Measurements from ENCODE around the gene SUMF1. TPM values are rescaled to one million over a fixed set of nuclear protein-coding genes. Genes with fewer than 3 reads are reported as not detected.

Gene SUMF1
- total and polyA plus RNA-seq, 3 donors from 2014 or later, result 18.8 to 42.6 (median 27.6) TPM

DNA sequence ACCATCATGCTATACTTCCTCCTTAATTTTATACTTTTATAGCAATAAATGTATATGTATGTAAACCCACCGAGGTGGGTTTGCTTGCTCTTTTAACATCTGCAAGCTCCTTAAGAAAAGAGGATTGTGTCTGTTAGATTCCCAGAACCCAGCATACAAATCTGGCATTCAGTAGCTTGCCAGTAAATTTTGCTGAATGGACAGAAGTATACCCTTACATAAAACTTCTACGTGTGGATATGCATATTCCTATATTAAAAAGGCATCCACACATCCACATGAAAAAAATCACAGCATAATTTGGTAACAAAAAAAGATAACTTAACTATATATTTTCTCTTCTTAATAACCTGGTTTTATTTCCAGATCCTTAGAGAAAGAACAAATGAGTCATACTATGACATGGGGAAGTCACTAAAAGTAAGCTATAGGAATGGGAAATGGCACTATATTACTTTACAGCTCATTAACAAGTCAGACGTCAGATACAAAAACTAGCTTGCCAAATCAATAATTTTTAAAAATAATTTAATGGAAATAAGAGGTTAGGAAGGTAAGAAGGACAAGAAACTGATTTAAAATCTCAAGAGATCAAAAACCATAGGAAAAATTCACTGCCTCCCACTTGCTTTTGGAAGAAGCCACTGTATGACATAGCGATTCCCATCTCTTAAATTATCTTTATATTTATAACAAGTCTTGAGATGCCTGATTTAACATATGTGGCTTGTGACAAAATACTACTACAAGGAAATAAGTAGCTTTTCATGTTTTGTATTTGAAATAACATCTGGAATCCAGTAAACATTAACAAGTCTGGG lies 68.7 kb downstream of the SUMF1 start:
- intact Hi-C loops (cut with DNase I; ENCODE audit: low total_unique reads), result no loop called here
- H3K4me1 ChIP-seq, result no peaks in the 10 kb centered on the region
- H3K36me3 ChIP-seq (ENCODE audit: low read depth, missing control alignments), result no peaks in the 10 kb centered on the region
- no peak for DNase-seq
- no peak overlapping the region for H3K27ac ChIP-seq
- H3K4me3 ChIP-seq, result no peak overlapping the region
- TF ChIP-seq, protein P1, sequence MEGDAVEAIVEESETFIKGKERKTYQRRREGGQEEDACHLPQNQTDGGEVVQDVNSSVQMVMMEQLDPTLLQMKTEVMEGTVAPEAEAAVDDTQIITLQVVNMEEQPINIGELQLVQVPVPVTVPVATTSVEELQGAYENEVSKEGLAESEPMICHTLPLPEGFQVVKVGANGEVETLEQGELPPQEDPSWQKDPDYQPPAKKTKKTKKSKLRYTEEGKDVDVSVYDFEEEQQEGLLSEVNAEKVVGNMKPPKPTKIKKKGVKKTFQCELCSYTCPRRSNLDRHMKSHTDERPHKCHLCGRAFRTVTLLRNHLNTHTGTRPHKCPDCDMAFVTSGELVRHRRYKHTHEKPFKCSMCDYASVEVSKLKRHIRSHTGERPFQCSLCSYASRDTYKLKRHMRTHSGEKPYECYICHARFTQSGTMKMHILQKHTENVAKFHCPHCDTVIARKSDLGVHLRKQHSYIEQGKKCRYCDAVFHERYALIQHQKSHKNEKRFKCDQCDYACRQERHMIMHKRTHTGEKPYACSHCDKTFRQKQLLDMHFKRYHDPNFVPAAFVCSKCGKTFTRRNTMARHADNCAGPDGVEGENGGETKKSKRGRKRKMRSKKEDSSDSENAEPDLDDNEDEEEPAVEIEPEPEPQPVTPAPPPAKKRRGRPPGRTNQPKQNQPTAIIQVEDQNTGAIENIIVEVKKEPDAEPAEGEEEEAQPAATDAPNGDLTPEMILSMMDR (IDR thresholded peaks at IDR 0.05), result no peak
- TF ChIP-seq POLR2A (IDR thresholded peaks at IDR 0.05), result no peak
- 86% methylated on average over 4 of the region's 4 CpGs for WGBS, 2 donors
- no peaks in the 10 kb centered on the region for H3K9me3 ChIP-seq
- no peaks in the 10 kb centered on the region for H3K27me3 ChIP-seq

DNA sequence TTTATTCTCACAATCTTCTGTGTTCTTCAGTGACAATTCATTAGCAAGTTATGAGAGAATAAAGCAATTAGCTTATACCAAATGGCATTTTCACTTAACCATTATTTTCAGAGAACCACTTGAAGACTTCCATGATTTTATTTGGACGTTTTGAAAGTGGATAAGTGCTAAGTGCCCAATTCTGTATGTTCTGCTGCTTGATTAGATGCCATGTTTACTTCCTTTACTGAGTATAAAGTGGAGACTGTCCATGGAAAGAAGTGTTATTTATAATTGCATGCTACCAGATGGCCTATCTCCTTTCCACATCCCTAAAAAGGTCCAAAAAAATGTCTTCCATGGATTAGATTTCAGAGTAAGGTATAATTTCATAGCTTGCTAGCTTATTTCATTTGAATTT lies 69.6 kb downstream of the SUMF1 start:
- Histone ChIP-seq H3K4me3 (no peak overlapping the region), H3K4me1 (no peaks in the 10 kb centered on the region), H3K9me3 (no peaks in the 10 kb centered on the region), H3K27ac (no peak overlapping the region), H3K27me3 (no peaks in the 10 kb centered on the region), H3K36me3 (ENCODE audit: low read depth, missing control alignments) (no peaks in the 10 kb centered on the region)
- DNase-seq, result no peak
- intact Hi-C loops (cut with DNase I; ENCODE audit: low total_unique reads), result no loop called here
- no peak for TF ChIP-seq POLR2A (IDR thresholded peaks at IDR 0.05)
- TF ChIP-seq, protein P1 (IDR thresholded peaks at IDR 0.05), result no peak
- 81 to 86% methylated on average over 1 of the region's 1 CpG for WGBS, 2 donors

DNA sequence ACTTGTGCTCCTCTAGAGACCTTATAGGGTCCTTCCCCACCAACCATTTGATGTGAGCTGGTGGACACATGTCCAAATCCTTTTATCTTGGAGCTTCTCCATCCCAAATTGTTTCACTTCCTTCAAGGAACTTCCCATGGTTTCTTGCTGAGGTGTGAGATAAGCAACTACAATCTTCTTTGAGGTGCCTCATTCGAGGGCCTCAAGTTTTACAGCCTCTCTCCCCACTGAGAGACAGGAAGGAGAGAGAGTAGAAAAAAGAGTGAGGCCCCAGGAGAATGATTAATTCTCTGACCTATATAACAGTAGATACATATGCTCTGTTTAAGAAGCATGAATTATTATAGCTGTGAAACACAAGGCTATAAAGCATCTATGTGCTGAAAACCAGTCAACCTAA lies 70.5 kb downstream of the SUMF1 start:
- H3K4me1 ChIP-seq, result no peaks in the 10 kb centered on the region
- 37 to 44% methylated on average over 1 of the region's 1 CpG for WGBS, 2 donors
- H3K27ac ChIP-seq, result no peak overlapping the region
- intact Hi-C loops (cut with DNase I; ENCODE audit: low total_unique reads), result no loop called here
- no peaks in the 10 kb centered on the region for H3K9me3 ChIP-seq
- TF ChIP-seq, protein P1 (IDR thresholded peaks at IDR 0.05), result no peak
- TF ChIP-seq POLR2A (IDR thresholded peaks at IDR 0.05), result no peak
- no peaks in the 10 kb centered on the region for H3K27me3 ChIP-seq
- no peak overlapping the region for H3K4me3 ChIP-seq
- no peak for DNase-seq
- no peaks in the 10 kb centered on the region for H3K36me3 ChIP-seq (ENCODE audit: low read depth, missing control alignments)

DNA sequence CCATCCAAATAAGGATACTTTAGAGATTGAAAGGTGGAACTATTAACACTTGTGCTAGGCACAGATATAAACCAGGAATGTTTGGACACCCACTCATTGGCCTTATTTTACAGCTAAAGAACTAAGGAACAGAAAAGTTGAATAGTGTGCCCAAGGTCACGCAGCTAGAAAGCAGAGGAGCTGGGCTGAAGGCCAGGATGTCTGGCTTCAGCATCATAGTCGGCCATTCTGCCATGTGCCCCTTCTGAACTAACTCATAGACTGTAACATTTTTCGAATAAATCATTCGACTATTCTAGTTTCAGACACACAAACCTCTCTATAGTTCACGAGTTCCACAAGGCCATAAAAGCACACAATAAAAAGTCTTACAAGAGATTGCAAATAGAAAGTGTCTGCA lies 71.1 kb downstream of the SUMF1 start:
- Histone ChIP-seq H3K4me1 (no peaks in the 10 kb centered on the region), H3K36me3 (ENCODE audit: low read depth, missing control alignments) (no peaks in the 10 kb centered on the region), H3K27ac (no peak overlapping the region), H3K4me3 (no peak overlapping the region), H3K9me3 (no peaks in the 10 kb centered on the region), H3K27me3 (no peaks in the 10 kb centered on the region)
- intact Hi-C loops (cut with DNase I; ENCODE audit: low total_unique reads), result no loop called here
- TF ChIP-seq, protein P1 (IDR thresholded peaks at IDR 0.05), result no peak
- TF ChIP-seq POLR2A (IDR thresholded peaks at IDR 0.05), result no peak
- DNase-seq, result peak; percentile 57
- WGBS, 2 donors, result 53 to 56% methylated on average over 5 of the region's 5 CpGs

DNA sequence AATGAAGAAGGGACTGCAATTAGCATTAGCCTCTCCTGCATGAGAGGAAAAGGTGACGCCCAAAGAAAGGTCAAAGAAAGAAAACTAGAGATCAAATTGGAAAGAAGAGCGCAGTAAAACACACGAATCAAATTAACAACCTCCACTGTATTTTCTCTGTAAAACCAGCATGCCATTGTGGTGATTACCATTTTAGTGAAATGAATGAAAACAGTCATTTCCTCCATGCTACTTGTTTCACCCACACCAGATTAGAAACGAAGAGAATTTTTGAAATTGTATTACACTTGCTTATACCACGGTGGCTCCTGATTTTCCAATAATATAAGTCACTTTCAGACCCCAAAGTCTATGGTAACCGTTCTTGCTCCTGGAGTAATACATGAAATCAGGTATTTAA lies 71.6 kb downstream of the SUMF1 start:
- Histone ChIP-seq H3K27me3 (no peaks in the 10 kb centered on the region), H3K4me1 (no peaks in the 10 kb centered on the region), H3K4me3 (no peak overlapping the region), H3K27ac (no peak overlapping the region), H3K36me3 (ENCODE audit: low read depth, missing control alignments) (no peaks in the 10 kb centered on the region), H3K9me3 (no peaks in the 10 kb centered on the region)
- intact Hi-C loops (cut with DNase I; ENCODE audit: low total_unique reads), result no loop called here
- TF ChIP-seq, protein P1 (IDR thresholded peaks at IDR 0.05), result no peak
- TF ChIP-seq POLR2A (IDR thresholded peaks at IDR 0.05), result no peak
- no peak for DNase-seq
- 89 to 93% methylated on average over 6 of the region's 6 CpGs for WGBS, 2 donors
